RWPE2 (cell line): ENCODE measurements around the gene CALML5.
"Not testable (repeated sequence)": the region's sequence is repeated elsewhere in the genome, so short reads cannot be mapped to it uniquely, and the experiment has no call there.

Experiments
- ATAC-seq: fragments of 200-7000 bp; cut with Tn5 transposase; 3 replicates; pipeline ENCODE4 v1.9.1; 2021; ENCODE audit warnings: low read depth
- DNase-seq: peaks from one replicate; pipeline ENCODE4 v3.0.0-alpha.2; 2020; ENCODE audit warnings: low spot score
- H3K27ac ChIP-seq: fragments of 450-650 bp; 2 replicates; pipeline ENCODE4 v1.5.1; 2017; ENCODE audit warnings: mild to moderate bottlenecking; ENCODE audit not compliant: poor library complexity, severe bottlenecking
- H3K27me3 ChIP-seq: fragments of 250-450 bp; sonication (Bioruptor Pico); 2 replicates; pipeline ENCODE4 v1.5.1; 2021; ENCODE audit warnings: mild to moderate bottlenecking, moderate library complexity; ENCODE audit not compliant: insufficient read depth, poor library complexity, severe bottlenecking
- H3K36me3 ChIP-seq: fragments of 250-450 bp; sonication (Bioruptor Pico); 2 replicates; pipeline ENCODE4 v1.5.1; 2020; ENCODE audit warnings: low read depth, mild to moderate bottlenecking, moderate library complexity
- H3K4me1 ChIP-seq: fragments of 250-450 bp; sonication (Bioruptor Pico); 2 replicates; pipeline ENCODE4 v1.5.1; 2021; ENCODE audit warnings: mild to moderate bottlenecking, moderate library complexity; ENCODE audit not compliant: insufficient read depth, poor library complexity, severe bottlenecking
- H3K4me3 ChIP-seq: fragments of 250-450 bp; sonication (Bioruptor Pico); 2 replicates; pipeline ENCODE4 v1.5.1; 2021; ENCODE audit warnings: mild to moderate bottlenecking, moderate library complexity; ENCODE audit not compliant: severe bottlenecking
- H3K9me3 ChIP-seq: fragments of 250-450 bp; sonication (Bioruptor Pico); 2 replicates; pipeline ENCODE4 v1.5.1; 2021; ENCODE audit warnings: mild to moderate bottlenecking, moderate library complexity; ENCODE audit not compliant: severe bottlenecking
- CTCF ChIP-seq: fragments of 450-650 bp; IDR thresholded peaks from one replicate; pipeline ENCODE4 v1.5.1; 2017; ENCODE audit warnings: mild to moderate bottlenecking, moderate library complexity; ENCODE audit not compliant: poor library complexity, severe bottlenecking

The CALML5 gene

GRCh38 chr10:5477948-5478693, 21.2 kb downstream of the CALML5 start:
- DNase-seq: no peak
- no peak for ATAC-seq
- H3K27ac ChIP-seq: no peak overlapping the region
- no peak for TF ChIP-seq CTCF
- H3K4me1 ChIP-seq: no peaks in the 10 kb centered on the region
- no peaks in the 10 kb centered on the region for H3K9me3 ChIP-seq
- H3K36me3 ChIP-seq: no peaks in the 10 kb centered on the region
- no peaks in the 10 kb centered on the region for H3K27me3 ChIP-seq
- no peak overlapping the region for H3K4me3 ChIP-seq

- Histone ChIP-seq H3K36me3 (no peaks in the 10 kb centered on the region), H3K4me1 (no peaks in the 10 kb centered on the region), H3K9me3 (no peaks in the 10 kb centered on the region), H3K27me3 (no peaks in the 10 kb centered on the region), H3K27ac (no peak overlapping the region), H3K4me3 (no peak overlapping the region)
- DNase-seq (no peak), ATAC-seq (no peak)
- no peak for TF ChIP-seq CTCF
Observed at GRCh38 chr10:5476918-5477525, 22.3 kb downstream of the CALML5 start.

GRCh38 chr10:5475974-5476807, 23.2 kb downstream of the CALML5 start:
- H3K36me3 ChIP-seq, ATAC-seq, H3K9me3 ChIP-seq, H3K4me1 ChIP-seq, H3K27me3 ChIP-seq, H3K27ac ChIP-seq, H3K4me3 ChIP-seq, DNase-seq: not testable (repeated sequence)

- not testable (repeated sequence) for H3K9me3 ChIP-seq, DNase-seq, H3K36me3 ChIP-seq, H3K4me3 ChIP-seq, H3K27ac ChIP-seq, H3K4me1 ChIP-seq, ATAC-seq, H3K27me3 ChIP-seq
Observed at GRCh38 chr10:5475088-5475487, 24.3 kb downstream of the CALML5 start.

GRCh38 chr10:5474642-5475041, 24.7 kb downstream of the CALML5 start:
- not testable (repeated sequence) for ATAC-seq, H3K27ac ChIP-seq, H3K36me3 ChIP-seq, H3K27me3 ChIP-seq, H3K4me3 ChIP-seq, DNase-seq, H3K4me1 ChIP-seq, H3K9me3 ChIP-seq

- no peak for ATAC-seq
- no peak for TF ChIP-seq CTCF
- H3K36me3 ChIP-seq: no peaks in the 10 kb centered on the region
- no peak for DNase-seq
- no peak overlapping the region for H3K27ac ChIP-seq
- peaks cover 19% of the 10 kb centered on the region for H3K4me1 ChIP-seq
- H3K27me3 ChIP-seq: no peaks in the 10 kb centered on the region
- no peak overlapping the region for H3K4me3 ChIP-seq
- peaks cover 2% of the 10 kb centered on the region for H3K9me3 ChIP-seq
Observed at GRCh38 chr10:5470062-5470751, 29.2 kb downstream of the CALML5 start.
